ENCODE results near the gene TMEM9.

Gene TMEM9

GRCh38 chr1:201144701-201145100, 9.6 kb downstream of the TMEM9 start:
- DNase-seq, result no peak

- no peak for DNase-seq
Measured at GRCh38 chr1:201143726-201144635, 10.3 kb downstream of the TMEM9 start.

- DNase-seq, result no peak
Measured at GRCh38 chr1:201142849-201143725, 11.2 kb downstream of the TMEM9 start.

GRCh38 chr1:201142011-201142848, 12.0 kb downstream of the TMEM9 start:
- no peak for DNase-seq

- no peak for DNase-seq
Measured at GRCh38 chr1:201141418-201141817, 12.9 kb downstream of the TMEM9 start.

GRCh38 chr1:201140941-201141260, 13.4 kb downstream of the TMEM9 start:
- no peak for DNase-seq

GRCh38 chr1:201140235-201140940, 13.9 kb downstream of the TMEM9 start:
- DNase-seq, result no peak

DNA sequence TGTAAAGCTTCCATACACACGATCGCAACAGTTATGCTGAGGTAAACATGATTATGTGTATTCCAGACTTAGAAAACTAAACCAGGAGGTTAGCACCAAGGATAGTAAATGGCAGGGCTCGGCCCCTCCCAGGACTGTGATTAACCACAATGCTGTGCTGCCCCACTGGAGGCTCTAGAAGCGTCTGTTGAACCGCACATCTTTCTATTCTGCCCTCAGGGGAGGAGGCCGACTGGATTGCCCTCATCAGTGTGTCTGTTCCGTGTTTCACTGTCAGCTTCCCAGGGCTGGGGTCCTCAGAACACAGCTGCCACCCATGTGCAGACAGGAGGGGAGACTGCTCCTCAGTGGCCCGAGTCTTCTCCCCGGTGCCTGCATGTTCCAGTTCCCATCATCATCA, 14.5 kb downstream of the TMEM9 start:
- no peak for DNase-seq

- DNase-seq, result no peak
Measured at GRCh38 chr1:201139306-201139705, 15.0 kb downstream of the TMEM9 start.

- peak; percentile 92 to 93 for DNase-seq
Measured at GRCh38 chr1:201138311-201138840, 15.9 kb downstream of the TMEM9 start.

DNA sequence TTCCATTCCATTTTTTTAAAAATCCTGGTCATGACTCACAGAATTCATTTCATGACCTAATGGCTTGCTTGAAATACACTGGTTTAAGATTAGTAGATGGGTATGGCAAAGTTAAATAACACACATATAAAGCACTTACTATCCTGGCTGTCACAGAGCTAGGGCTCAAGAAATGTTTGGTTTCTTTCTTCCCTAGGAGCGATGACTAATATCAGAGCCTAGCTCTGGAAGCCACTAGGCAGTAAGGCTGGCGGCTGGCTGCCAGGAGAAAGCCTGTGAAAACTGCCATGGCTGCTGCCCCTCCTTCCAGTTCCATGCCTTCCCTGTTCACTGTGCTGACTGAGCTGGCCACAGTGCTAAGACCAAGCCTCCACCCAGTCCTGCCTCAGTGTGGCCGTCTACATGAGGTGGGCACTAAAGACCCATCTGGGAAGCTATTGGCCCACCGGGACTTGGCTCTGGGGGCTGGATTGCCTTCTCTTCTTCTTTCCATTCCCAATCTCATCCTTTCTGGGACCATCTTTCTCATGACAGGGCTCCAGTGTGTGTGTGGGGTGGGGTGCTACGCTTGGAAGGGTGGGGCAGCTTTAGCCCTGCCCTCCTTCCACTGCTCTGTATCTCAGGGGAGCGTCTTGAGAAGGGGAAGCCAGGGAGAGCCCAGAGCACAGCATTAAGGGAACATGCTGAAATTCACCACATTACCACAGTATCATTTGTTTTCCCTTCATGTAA, 16.5 kb downstream of the TMEM9 start:
- no peak for DNase-seq

DNA sequence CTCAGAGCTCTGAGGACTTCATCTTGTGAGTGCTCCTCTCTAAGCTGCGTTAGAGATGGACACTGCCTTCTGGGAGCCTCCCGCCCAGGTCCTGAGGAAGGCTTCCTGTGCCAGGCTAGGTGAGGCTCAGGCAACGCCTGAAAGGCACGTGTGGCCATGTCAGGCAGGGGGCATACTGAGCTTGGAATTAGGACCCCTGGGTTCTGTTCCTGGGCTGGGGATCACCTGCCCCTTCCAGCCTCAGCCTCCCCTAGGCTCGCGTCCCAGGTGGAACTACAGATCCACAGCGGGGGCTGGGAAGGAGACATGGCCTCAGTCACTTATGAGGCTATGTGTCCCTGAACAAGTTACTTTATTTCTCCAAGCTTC, 17.3 kb downstream of the TMEM9 start:
- no peak for DNase-seq

- DNase-seq, result peak; percentile 96 to 97
Measured at GRCh38 chr1:201136355-201137023, 17.8 kb downstream of the TMEM9 start.

- DNase-seq, result no peak
Measured at GRCh38 chr1:201134405-201134804, 19.9 kb downstream of the TMEM9 start.

DNA sequence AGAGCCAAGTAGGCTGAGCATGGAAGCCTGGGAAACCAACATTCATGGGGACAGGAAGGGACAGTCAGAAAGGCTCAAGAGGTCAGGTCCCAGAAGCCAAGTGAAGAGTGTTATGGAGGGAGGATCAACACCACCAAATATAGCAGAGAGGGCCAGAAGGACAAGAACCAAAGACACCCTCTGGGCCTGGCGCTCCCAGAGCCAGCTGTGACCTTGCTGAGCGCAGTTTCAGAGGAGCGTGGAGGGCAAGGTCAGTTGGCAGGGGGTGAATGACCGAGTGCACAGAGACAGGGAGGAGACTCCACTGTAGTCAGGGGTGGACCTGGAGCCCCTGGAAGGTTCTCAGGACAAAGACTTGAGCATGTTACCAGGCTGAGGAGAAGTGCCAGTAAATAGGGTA, 22.9 kb downstream of the TMEM9 start:
- no peak for DNase-seq

GRCh38 chr1:201128962-201129361, 25.3 kb downstream of the TMEM9 start:
- DNase-seq, result no peak

DNA sequence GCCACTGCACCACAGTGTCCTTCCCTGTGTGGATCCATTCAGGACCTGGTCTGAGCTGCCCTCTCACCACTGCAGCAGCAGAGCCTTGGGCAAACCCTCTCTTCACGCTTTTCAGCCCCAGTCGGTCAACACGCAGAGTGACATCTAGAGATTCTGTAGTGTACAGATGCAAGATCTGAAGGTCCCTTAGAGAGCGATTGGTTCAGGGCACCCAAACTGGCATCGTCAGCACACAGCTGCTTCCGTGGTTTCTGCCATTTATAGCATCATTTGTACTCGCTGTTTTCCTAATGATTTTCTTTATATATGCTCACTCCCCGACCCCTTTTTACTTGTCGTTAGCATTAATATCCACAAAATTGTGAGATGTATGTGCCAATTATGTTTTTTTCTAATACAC, 25.8 kb downstream of the TMEM9 start:
- no peak for DNase-seq

DNA sequence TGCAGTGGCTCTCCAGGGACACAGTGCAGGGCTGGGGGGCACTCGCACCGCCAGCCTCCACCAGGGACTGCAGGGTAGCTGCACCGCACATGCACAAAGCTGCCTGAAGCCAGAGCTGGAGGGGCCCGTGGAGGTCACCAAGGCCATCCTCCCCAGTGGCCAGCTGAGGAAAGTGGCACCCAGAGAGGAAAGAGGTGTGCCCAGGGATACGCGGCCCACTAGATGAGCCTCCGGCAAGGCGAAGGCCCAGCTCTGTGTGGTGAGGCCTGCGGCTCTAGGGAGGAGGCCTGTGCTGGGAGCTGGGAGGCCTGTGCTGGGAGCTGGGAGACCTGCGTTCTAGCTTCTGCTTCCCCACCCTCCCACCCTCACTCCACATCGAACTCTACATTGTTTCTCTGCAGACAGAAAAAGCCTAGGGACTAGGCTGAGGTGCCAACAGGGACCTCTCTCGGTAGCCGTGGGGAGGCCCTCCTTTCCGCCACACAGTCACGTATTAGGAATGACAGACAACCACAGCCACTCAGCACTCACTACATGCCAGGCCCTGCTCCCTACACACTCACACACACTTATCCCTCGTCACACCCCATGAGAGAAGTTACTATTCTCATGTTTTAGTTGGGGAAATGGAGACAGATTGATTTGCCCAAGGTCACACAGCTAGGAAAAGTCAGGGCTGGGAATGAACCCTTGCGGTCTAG, 26.4 kb downstream of the TMEM9 start:
- DNase-seq, result no peak

- peak in 1 of 2 experiments; percentile 16 for DNase-seq
Measured at GRCh38 chr1:201126832-201127754, 27.2 kb downstream of the TMEM9 start, which contains the start of gene ASCL5. Gene ASCL5 (minus strand): TSS chr1:201127184. CDS start chr1:201115372, 11,812 bp downstream.
